Measurements from ENCODE around the gene RBMS3.

- TF ChIP-seq POLR2A (IDR thresholded peaks at IDR 0.05; ENCODE audit: control extremely low read depth in 1 of 2, low read depth in 2 of 2, low read length in 2 of 2) (no peak), CTCF (IDR thresholded peaks at IDR 0.05; ENCODE audit: control extremely low read depth in 1 of 3, insufficient read depth in 1 of 3, low read depth in 1 of 3, low read length in 3 of 3) (no peak), EZH2 (IDR thresholded peaks at IDR 0.05; ENCODE audit: low read depth, low read length, severe bottlenecking) (no peak), RAD21 (IDR thresholded peaks at IDR 0.05 in 1 of 2, conservative IDR thresholded peaks at IDR 0.05 in 1 of 2; ENCODE audit: low read depth in 2 of 2, low read length in 2 of 2) (no peak), EGR1 (IDR thresholded peaks at IDR 0.05; ENCODE audit: borderline replicate concordance, low read depth, low read length) (no peak), SP1 (IDR thresholded peaks at IDR 0.05; ENCODE audit: low read depth, low read length) (no peak), ASH2L (IDR thresholded peaks at IDR 0.05; ENCODE audit: low read length) (no peak), SAP30 (IDR thresholded peaks at IDR 0.05; ENCODE audit: insufficient read depth, insufficient replicate concordance, low read length) (no peak), CEBPB (IDR thresholded peaks at IDR 0.05; ENCODE audit: low read depth, low read length) (no peak), BACH1 (IDR thresholded peaks at IDR 0.05; ENCODE audit: low read length) (no peak), HDAC2 (IDR thresholded peaks at IDR 0.05; ENCODE audit: borderline replicate concordance in 1 of 2, low read depth in 2 of 2, low read length in 2 of 2) (no peak), POLR2AphosphoS5 (IDR thresholded peaks at IDR 0.05; ENCODE audit: low read depth, low read length) (no peak), YY1 (IDR thresholded peaks at IDR 0.05; ENCODE audit: low read depth, low read length) (no peak)
Measured at GRCh38 chr3:29587340-29587739, 306.5 kb downstream of the RBMS3 start.
